Inflammatory macrophage treated with lipopolysaccharide for 4 hours (primary cell): ENCODE data around the gene GPC3.

Source experiments
- DNase-seq: peaks from one replicate; pipeline ENCODE4 v3.0.0-alpha.2; 2020

GPC3 gene

DNA sequence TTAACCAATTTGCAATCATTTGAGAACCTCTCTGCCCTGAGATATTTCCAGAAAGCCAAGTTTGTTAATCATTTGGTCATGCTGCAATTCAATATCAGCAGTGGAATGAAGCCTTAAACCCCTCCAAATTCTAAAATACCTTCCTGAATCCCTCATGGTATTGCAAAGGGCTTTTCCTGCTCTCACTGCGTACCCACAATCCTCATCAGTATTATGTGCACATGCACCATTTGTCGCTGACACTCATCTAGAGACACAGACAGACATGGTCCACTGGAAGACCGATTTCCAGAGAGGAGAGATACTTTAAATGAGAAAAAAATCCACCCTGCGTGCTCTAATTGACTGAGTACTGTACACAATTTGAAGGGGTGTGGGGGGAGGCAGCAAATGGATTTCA is 104.4 kb downstream of the GPC3 start:
- DNase-seq = no peak

DNA sequence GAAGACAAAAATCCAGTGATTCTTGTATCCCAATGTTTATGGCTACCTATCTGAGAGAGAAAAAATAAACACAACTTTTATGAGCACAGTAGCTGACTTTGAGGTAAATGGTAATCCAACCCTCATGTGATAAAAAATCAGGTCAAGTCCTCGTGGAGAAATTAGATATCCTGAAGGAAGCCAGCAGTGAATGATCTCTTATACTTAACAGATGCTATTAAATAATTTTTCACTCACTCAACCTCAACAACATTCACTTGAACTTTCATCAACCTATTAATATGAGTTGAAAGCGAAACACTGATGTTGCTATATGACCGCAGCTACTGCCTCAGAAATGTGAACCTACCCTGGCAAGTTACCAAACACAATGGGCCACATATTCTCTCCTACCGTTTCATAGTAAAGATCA is 105.4 kb downstream of the GPC3 start:
- no peak for DNase-seq

DNA sequence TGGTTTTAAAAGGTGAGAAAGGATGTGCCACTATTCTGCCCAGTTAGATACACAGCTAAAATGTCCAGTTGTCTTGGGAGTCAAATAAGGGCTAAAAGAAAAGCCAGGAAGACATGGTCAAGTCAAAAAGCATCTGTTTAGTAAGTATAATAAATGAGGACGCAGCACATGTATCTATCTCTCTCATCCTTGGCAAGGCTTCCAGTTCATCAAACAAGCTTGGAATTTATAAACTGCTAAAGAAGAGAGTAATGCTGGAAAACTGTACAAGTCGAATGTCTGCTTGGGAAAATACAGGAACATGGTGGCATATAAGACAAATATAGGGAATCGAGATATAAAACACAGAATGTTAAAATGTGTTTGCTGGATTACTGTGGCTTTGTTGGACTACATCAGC is 106.7 kb downstream of the GPC3 start:
- DNase-seq = no peak

- no peak for DNase-seq
Observed at GRCh38 chrX:133876646-133877045, 108.7 kb downstream of the GPC3 start.

GRCh38 chrX:133869270-133869669 is 116.1 kb downstream of the GPC3 start:
- DNase-seq = no peak

DNA sequence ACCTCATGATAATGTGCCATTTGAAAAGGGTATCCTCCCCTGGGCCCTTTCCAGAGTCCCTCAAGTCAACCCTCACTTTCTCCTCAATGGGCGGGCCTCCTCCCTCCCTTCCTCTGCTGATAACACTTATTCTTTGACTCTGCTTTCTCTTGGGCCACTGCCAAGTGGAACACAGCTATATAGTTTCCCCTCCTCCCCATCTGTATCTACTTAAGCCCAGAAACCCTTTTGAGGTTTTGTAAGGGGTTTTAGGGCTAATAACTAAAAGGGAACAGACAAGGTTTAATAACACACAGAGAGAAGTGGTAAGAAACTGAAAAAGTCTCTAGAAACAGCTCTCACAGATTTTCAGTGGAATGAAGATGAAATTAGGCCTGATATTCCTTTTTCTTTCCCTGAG is 116.7 kb downstream of the GPC3 start:
- DNase-seq = no peak

DNA sequence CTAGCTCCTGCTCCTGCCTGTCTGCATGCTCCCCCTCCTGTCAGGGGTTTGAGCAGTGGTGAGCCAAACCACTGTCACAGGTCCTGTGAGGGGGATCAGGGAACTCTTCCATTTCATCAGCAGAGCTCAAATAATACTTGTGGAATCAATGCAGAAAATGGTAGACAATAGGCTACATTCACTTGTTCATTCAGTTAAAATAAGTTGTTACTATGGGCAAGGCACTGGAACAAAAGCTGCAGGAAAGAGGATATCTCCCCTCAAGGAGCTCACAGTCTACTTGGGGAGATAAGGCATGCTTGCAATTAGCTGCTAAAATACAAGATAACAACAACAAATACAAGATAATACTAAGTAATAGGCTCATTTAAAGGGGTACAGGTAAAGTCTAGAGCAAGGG is 117.1 kb downstream of the GPC3 start:
- DNase-seq = no peak

DNA sequence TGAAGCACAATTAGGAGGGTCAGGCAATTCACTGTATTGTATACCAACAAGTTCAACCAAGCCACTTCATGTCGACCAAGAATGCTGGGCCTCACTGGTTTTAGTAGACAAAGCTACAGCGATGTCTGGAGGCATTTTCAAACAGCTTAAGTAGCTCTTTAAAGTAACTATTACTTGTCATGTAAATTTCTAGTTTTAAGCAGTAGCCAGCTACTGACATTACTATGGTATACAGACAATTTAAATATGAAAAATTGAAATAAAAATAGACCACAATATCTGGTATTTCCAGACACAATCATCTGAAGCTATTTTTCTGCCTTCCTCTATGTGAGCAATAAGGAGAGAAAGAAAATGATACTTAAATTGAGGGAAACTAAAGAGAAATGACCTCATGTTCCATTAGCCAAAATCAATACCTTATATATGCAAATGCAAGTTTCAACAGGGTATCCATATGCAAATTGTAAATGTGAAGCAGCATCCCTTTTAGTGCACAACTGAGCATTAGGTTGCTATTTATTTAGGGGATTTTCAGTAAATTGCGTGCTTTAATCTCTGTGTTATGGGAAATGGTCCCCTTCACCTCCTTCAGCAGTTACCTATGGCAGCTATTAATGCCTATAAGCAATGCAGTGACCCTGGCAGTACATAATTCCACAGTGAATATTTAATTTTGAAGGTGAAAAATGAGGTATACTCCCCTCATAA is 119.5 kb downstream of the GPC3 start:
- no peak for DNase-seq

- no peak for DNase-seq
Observed at GRCh38 chrX:133864236-133864635, 121.2 kb downstream of the GPC3 start.

- no peak for DNase-seq
Observed at GRCh38 chrX:133859860-133860259, 125.5 kb downstream of the GPC3 start.

GRCh38 chrX:133859336-133859735 is 126.1 kb downstream of the GPC3 start:
- DNase-seq = no peak

- DNase-seq = no peak
Observed at GRCh38 chrX:133857640-133858269, 127.6 kb downstream of the GPC3 start.

- DNase-seq = no peak
Observed at GRCh38 chrX:133856819-133857218, 128.6 kb downstream of the GPC3 start.

DNA sequence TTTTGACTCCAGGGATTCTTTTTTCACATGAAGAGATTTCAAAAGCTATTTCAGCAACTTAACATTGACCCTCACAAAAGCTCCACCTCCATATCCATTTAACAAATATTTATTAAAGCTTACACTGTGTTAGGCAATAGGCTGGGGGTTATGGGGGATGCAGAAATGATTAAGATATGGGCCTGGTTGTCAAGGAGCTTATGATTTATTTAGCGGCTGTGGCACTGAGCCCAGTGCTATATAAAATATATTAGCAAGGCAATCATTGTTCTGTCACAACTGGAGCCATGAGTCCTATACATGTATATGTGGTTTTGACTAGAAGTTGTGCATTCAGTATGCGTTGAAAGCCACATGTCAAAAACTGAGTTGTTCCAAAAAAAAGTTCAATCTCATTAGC is 131.1 kb downstream of the GPC3 start:
- no peak for DNase-seq

DNA sequence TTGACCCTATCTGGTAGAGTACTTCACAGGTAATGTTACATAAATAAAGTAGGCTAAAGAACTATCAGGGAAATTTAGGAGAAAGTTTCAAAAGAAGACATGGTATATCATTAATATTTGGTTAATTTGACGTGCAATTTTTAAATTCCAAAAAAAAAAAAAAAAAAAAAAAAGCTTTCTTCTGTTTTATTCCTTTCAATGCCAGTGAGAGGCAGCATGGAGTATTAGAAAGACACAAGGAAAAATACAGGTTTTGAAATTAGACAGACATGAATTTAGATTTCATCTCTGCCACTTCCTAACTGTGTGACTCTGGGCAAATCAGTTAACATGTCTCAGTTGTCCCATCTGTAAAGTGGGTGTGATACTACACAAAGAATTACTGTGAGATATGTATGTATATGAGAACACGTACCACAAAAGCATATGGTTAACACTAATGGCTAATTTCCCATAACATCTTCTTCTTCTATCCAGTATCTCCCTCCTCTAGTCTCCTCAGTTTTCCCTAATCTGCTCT is 132.5 kb downstream of the GPC3 start:
- no peak for DNase-seq

DNA sequence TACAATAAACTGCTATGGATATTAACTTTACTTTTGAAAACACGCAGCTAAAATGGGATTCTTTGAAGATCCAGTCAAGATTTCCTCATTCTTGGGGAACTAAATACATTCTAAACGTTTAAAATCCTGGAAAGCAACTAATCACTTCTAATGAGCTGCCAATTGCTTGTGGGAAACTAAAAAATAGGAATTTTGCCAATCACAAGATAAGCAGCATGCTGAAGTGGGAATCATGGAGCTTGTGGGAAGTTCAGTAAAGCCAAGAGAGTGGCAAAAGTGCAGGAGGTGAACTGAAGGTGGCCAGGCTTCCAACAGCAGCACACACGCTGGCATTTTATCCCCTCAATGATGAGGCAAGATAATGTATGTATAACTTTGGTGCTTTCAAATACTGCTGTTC is 133.0 kb downstream of the GPC3 start:
- DNase-seq = no peak

DNA sequence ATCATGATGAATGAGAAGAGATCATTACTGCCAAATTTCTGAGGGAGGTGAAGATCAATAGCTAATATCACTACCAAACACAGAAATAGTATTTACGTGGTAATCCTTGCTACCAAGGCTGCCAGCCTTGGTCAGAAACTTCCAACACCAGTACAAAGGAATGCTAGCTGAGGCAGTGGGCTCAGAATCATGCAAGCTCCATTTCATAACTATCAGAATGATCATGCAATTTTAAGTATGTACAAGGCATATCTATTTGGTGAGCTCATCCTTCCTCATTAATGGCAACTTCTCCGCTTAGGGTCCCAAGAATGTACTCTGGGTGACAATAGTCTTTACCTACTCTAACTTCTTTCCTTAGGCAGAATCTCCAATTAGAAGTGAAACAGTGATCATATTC is 135.0 kb downstream of the GPC3 start:
- DNase-seq = no peak

- no peak for DNase-seq
Observed at GRCh38 chrX:133849676-133850075, 135.7 kb downstream of the GPC3 start.

DNA sequence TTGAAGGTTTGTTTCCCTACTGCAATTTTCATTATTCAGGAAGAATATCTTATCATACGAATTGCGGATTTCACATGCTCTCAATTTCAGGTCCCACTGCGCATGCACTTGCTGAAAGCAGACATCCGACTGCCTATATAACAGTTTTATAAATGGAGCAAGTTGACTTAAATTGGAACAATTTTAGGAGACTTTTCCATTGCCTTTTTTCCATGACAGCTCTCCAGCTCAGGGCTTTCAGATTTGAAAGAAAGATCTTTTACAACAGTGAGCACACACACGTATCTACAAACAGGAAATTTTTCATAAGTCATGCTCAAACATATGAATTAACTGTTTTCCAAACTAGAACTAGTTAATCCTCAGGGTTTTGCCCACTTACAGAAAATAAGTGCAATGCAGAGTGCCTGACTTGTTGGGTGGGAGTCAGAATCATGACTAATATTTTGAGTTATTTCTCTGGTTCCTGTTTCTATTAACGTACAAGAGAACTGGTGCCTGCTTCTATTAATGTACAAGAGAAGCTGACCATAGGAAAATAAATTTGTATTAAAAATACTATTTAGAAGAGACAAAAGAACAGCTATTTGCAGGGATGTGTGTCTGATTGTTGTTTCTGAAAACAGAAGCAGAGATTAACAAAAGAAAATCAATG is 137.9 kb downstream of the GPC3 start:
- peak; percentile 20 for DNase-seq

- no peak for DNase-seq
Observed at GRCh38 chrX:133846311-133846710, 139.1 kb downstream of the GPC3 start.

DNA sequence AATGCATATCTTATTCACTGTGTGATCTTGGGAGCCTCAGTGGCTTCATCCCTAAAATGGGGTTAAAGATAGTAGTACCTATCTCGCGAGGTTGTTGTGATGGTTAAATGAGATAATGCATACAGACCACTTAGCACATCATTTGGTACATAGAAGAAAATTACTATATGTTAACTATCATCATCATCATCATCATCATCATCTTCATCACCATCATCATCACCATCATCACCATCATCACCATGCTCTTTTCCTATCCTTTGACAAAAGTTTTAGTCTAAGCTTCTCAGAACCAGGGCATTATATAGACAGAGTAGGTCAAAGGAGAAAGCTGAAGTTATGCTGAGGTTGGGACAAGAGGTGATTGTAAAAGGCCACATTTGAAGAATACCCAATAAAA is 145.0 kb downstream of the GPC3 start:
- DNase-seq = no peak

DNA sequence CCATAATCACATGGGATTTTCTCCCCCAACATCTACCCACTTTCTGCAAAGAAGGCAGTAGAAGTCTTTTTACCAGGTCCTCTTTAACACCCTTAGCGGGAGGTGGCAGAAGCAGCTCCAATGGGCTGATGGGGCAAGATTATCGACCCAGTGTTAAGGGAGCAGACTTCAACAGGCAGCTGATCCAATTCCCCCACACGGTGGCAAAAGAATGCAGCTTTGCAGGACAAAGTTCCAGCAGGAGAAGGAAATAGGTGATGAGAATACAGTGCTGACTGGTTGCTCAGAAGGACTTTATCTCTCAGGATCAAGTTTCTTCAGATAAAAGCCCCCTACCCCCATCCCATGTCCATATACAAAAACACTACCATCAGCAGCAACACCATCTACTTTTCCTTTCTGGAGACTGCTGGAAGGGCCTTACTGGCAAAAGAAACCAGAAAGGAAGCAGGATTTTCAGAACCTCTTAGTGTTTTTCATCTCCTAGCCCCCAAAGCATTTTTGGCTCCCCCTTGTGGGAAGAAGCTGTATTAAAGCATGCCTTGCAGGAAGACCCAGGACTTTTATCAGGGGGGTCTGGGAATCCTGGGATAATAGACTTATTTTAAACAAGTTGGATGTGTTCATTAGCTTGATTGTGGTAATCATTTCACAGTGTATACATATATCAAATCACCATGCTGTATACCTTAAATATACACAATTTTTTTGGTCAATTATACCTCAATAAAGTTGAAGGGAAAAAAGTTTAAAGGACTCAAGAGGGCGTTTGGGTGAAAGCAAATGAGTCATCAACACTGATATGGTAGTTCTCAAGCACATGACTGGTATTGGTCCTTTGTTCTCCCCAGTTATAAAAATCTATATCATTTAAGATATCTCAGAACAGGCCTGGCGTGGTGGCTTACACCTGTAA is 146.4 kb downstream of the GPC3 start:
- peak; percentile 16 for DNase-seq

DNA sequence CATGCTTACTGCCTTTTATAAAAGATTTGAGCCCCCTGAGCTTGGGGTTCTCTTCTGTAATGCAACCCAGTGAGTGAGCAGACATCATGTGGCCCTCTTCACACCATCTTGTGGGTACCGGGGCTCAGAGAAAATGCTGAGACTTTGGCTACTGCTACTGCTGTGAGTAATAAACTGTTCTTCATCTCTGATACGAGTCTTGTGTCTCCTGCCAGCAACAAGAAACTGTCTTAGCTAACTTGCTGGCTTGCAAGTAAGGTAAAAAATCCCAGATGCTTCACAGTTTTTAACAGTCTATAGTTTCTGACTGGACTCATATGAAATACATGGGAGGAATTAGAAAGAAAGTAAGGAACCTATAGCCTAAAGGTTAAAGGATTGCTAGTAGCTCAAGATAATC is 148.3 kb downstream of the GPC3 start:
- no peak for DNase-seq
